GDM1 (cell line): Measurements from ENCODE around the gene FAM13A.
"Not testable (repeated sequence)": the region's sequence is repeated elsewhere in the genome, so short reads cannot be mapped to it uniquely, and the experiment has no call there.

ENCODE experiments used
- DNase-seq: peaks from one replicate; lab custom pipeline; 2025; lab: John Stamatoyannopoulos, UW

Gene FAM13A

GRCh38 chr4:88960576-88960975 is 96.4 kb downstream of the FAM13A start:
- peak; percentile 4 for DNase-seq

GRCh38 chr4:88958080-88958479 is 98.9 kb downstream of the FAM13A start:
- DNase-seq: no peak

DNA sequence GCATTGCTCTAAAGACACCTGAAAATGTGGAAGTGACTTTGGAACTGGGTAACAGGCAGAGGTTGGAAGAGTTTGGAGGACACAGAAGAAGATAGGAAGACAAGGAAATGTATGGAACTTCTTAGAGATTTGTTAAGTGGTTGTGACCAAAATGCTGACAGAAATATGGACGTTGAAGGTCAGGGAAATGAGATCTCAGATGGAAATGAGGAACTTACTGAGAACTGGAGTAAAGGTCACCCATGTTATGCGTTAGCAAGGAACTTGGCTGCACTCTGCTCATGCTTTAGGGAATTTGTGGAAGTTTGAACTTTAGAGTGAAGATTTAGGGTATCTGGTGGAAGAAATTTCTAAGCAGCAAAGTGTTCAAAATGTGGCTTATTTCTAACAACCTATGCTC is 99.4 kb downstream of the FAM13A start:
- peak; percentile 17 for DNase-seq

- DNase-seq: no peak
Observed at GRCh38 chr4:88955580-88956380, 101.2 kb downstream of the FAM13A start.

GRCh38 chr4:88953400-88953799 is 103.6 kb downstream of the FAM13A start:
- no peak for DNase-seq

- no peak for DNase-seq
Observed at GRCh38 chr4:88952081-88952480, 104.9 kb downstream of the FAM13A start.

DNA sequence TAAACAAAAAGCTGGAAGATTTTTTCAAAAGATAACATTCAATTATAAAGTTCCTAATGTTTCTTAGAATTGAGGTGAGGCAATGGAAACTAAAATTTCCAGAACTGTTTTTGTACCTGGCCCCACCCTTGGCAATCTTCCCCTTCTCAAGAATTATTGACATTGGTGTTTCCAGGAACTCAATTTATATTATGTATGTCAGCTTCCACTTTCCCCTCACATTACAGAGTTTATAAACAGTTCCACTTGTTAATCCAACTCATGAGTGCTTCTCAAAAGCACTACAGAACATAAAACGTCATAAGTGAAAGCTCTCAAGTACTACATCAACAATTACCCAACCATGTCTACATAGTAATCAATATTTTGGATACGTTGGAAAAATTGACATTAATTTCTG is 107.4 kb downstream of the FAM13A start:
- no peak for DNase-seq

DNA sequence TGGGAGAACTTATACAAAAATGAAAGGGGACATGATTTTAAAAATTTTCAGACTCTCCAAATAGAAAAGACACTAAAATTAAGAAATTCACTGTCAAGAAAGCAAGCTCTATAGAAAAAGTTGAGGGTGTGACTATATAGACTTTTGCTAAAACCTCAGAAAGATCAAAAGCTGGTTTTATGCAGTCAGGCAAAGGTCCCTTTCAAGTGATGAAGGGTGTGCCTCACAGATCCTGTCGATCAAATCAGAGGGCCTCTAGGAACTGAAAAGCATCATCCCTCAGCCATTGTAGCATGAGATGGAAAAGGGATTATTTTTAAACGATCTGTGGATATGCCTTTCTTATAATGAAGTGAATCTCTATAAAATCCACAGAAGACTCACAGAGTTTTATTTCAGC is 116.5 kb downstream of the FAM13A start:
- no peak for DNase-seq

GRCh38 chr4:88939697-88940096 is 117.3 kb downstream of the FAM13A start:
- DNase-seq: no peak

DNA sequence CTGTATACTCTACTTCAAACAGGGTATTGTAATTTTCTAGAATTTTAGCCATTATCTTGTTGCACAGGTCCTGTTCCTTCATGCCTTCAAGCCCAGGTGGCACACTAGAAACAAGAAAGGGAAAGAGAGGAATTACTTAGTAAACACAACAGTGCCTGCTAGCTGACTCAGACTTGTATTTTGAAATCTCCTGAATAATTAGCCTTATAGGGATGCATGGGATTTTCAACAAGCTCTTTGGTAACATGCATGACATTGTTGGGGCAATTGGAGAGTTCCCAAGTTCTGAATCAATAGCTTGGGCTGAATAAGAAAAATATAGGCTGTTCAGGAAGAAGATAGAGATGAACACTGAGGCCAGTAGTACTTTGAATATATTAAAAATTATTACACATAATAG is 118.8 kb downstream of the FAM13A start:
- no peak for DNase-seq

- DNase-seq: no peak
Observed at GRCh38 chr4:88937081-88937480, 119.9 kb downstream of the FAM13A start.

DNA sequence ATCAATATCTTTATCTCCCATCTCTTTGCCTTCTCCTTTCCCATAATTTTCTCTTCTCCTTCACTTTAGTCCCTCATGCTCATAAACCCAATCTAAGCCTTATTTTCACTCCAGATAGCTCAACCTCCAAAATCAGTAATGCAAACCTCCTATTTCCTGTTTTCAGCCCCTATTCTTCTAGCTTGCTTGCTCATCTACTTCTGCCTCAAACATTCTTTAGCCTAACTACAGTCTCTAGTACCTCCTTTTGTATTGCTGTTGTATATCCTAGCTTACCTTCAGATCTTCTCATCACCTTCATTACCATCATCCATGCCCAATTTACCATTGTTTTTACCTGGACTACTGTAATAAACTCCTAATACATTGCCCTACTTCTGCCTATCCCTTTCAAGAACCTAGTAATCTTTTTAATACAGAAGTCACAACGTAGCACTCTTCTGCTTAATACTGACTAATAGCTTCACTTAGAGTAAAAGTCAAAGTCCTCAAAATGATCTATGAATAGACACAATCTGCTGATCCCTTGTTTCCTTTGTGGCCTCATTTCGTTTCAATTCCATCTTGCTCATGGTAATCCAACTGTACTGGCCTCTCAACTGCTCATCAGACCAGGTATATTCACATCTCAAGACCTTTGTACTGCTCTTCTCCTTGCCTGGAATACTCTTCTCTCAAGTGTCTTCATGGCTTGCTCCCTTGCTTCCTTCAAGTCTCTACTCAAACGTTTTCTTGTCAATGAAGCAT is 123.4 kb downstream of the FAM13A start:
- no peak for DNase-seq

- DNase-seq: no peak
Observed at GRCh38 chr4:88928852-88929251, 128.1 kb downstream of the FAM13A start.

DNA sequence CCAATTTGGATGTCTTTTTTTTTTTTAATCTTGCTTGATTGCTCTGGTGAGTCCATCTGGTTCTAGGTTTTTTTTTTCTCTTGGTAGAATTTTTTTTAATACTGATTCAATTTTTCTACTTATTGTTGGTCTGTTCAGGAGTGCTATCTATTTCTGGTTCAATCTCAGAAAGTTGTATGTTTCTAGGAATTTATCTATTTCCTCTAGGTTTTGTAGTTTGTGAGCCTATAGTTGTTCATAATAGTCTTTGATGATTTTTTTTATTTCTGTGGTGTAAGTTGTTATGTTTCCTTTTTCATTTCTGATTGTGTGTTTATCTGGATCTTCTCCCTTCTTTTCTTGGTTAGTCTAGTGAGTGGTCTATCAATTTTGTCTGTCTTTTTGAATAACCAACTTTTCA is 129.6 kb downstream of the FAM13A start:
- DNase-seq: no peak

- no peak for DNase-seq
Observed at GRCh38 chr4:88919056-88919455, 137.9 kb downstream of the FAM13A start.

GRCh38 chr4:88913181-88913580 is 143.8 kb downstream of the FAM13A start:
- not testable (repeated sequence) for DNase-seq

- DNase-seq: no peak
Observed at GRCh38 chr4:88911246-88912212, 145.5 kb downstream of the FAM13A start.

GRCh38 chr4:88910101-88910500 is 146.9 kb downstream of the FAM13A start:
- no peak for DNase-seq

DNA sequence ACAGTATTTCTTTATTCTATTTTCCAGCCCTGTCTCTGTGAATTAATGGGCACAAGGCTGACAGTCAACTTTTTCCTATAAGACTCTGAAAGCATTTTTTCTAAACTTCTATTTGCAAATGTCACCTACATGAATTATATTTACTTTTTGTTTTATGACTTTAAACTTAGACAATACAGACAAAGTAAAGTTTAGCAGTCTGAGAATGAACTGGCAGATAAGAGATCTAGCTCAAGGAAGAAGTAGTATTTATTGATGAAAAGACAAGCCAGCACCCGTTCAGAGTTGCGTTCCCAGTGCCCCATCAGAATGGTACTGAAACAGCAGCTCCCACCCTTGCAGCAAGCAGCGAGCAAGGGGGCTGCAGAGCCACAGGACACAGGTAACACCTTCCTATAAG is 148.5 kb downstream of the FAM13A start:
- DNase-seq: no peak

GRCh38 chr4:88908003-88908402 is 149.0 kb downstream of the FAM13A start:
- no peak for DNase-seq

DNA sequence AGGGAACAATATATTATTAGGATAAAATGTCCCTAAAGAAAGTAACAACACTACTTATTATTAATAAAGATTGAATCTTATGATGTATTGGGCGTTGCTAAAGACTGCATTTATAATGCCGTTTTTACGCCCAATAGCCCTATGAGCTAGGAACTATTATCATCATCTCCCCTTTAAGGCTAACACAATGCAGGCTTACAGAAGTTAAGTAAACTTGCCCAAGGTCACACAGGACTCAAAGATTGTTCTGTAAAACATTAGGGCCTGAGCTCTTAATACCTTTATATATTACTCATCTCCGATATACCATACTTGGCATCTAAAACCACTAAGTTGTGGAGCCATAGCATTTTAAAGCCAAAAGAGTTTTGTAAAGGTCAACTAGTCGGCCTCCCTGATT is 149.5 kb downstream of the FAM13A start:
- no peak for DNase-seq

DNA sequence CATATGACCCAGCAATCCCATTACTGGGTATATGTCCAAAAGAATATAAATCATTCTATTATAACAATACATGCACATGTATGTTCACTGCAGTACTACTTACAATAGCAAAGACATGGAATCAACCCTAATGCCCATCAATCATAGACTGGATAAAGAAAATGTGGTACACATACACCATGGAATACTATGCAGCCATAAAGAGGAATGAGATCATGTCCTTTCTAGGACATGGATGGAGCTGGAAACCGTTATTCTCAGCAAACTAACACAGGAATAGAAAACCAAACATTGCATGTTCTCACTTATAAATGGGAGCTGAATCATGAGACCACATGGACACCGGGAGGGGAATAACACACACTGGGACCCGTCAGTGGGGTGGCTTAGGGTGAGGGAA is 152.7 kb downstream of the FAM13A start:
- DNase-seq: not testable (repeated sequence)
